Adrenal gland (tissue), 12 donors: ENCODE data around the gene DSCAML1. TPM values are rescaled to one million over a fixed set of nuclear protein-coding genes. Genes with fewer than 3 reads are reported as not detected.

Experiments
- DNase-seq, 7 donors: peaks; one replicate each; pipeline ENCODE4 v3.0.0-alpha.2; 2019 to 2020
- H3K27ac ChIP-seq, 5 donors: fragments of 200-600 bp; sonication (generic) in 4 of 5; 1 replicate in 3 of 5; 2 replicates in 2 of 5; pipeline versions ENCODE4 v1.5.1 to v1.8.0; 2016 to 2020; ENCODE audit warnings: mild to moderate bottlenecking in 1 of 5
- H3K27me3 ChIP-seq: fragments of 200-600 bp; 2 replicates; pipeline ENCODE4 v1.8.0; 2021
- H3K36me3 ChIP-seq, 2 donors: fragments of 200-600 bp; replicated peaks in 1 of 2; 1 replicate in 1 of 2; 2 replicates in 1 of 2; pipeline versions ENCODE4 v1.5.1 to v1.8.0; 2018 to 2022
- H3K4me1 ChIP-seq, 2 donors: fragments of 200-600 bp; replicated peaks in 1 of 2; 1 replicate in 1 of 2; 2 replicates in 1 of 2; pipeline versions ENCODE4 v1.5.1 to v1.8.0; 2018 to 2021
- H3K4me3 ChIP-seq, 4 donors: fragments of 200-600 bp; sonication (generic) in 3 of 4; one replicate each; pipeline ENCODE4 v1.5.1; 2016 to 2018
- H3K9me3 ChIP-seq, 3 donors: fragments of 200-600 bp; sonication (generic) in 1 of 3; replicated peaks in 1 of 3; 1 replicate in 2 of 3; 2 replicates in 1 of 3; pipeline versions ENCODE4 v1.5.1 to v1.8.0; 2016 to 2021
- POLR2A ChIP-seq, 2 donors: fragments of 450-650 bp; IDR thresholded peaks; one replicate each; pipeline ENCODE4 v1.6.1; 2017; ENCODE audit warnings: antibody characterized with exemption in 2 of 2, mild to moderate bottlenecking in 2 of 2, moderate library complexity in 1 of 2
- WGBS, 4 donors: extraction: QIAGEN DNeasy Blood & Tissue Kit in 2 of 4; methylation state at CpG; one replicate each; pipeline versions ENCODE4 v1.1.5 to v1.1.7; 2013 to 2017; 5-methylcytosine and 5-hydroxymethylcytosine counted together
- intact Hi-C, 2 donors: fragments of 100-400 bp; cut with DNase I; formaldehyde crosslinking; loops; one replicate each; pipeline versions ENCODE4 v1.14.1 to v1.15.0; 2022 to 2023
- polyA plus RNA-seq, 3 donors: library from polyadenylated mRNA; stranded (reverse); fragments of 200-250 nt in 2 of 3; fragments of 350-450 nt in 1 of 3; fragmentation: Illumina TruSeq in 1 of 3; extraction: RNeasy Lipid Tissue Mini Kit (QIAGEN cat#74804) in 1 of 3; gene quantifications; one replicate each; pipeline ENCODE4 v1.2.3, GENCODE V29; 2013 to 2014
- total RNA-seq, 9 donors: library from RNA; depleted of rRNA in 4 of 9; stranded (reverse); fragments of >200 nt in 4 of 9; fragments of 120-200 nt in 1 of 9; fragmentation: NEBNext Ultra II Directional in 1 of 9; extraction: Animal tissue kit (Norgen Biotek cat#: 25700) in 1 of 9; gene quantifications; one replicate each; pipeline versions ENCODE4 v1.1.0 to v1.2.4, GENCODE V29; 2013 to 2023
- TF ChIP-seq, protein P1 (sequence below), 6 experiments: fragments of 450-650 bp in 4 of 6; fragments of 200-600 bp in 2 of 6; sonication (generic) in 1 of 6; IDR thresholded peaks; 1 replicate in 5 of 6; 2 replicates in 1 of 6; pipeline versions ENCODE4 v1.5.1 to v1.8.0; 2016 to 2021; ENCODE audit warnings: antibody characterized with exemption in 6 of 6, mild to moderate bottlenecking in 2 of 6, moderate library complexity in 1 of 6
- donor health status: healthy with polysubstance abuse.
- donor health status: Bipolar disorder and iron deficiency.
- donor health status: DM: yes; HTN: yes; CAD: no.
- donor health status: DM: no; HTN: no; CAD: no.
- donor health status: DM: no; HTN: no; CAD: no.
- donor health status: DM: yes; HTN: yes; CAD: no.

DSCAML1 gene
- total and polyA plus RNA-seq, 12 donors, result 0.09 to 1.9 (median 0.55) TPM; not detected in 1

DNA sequence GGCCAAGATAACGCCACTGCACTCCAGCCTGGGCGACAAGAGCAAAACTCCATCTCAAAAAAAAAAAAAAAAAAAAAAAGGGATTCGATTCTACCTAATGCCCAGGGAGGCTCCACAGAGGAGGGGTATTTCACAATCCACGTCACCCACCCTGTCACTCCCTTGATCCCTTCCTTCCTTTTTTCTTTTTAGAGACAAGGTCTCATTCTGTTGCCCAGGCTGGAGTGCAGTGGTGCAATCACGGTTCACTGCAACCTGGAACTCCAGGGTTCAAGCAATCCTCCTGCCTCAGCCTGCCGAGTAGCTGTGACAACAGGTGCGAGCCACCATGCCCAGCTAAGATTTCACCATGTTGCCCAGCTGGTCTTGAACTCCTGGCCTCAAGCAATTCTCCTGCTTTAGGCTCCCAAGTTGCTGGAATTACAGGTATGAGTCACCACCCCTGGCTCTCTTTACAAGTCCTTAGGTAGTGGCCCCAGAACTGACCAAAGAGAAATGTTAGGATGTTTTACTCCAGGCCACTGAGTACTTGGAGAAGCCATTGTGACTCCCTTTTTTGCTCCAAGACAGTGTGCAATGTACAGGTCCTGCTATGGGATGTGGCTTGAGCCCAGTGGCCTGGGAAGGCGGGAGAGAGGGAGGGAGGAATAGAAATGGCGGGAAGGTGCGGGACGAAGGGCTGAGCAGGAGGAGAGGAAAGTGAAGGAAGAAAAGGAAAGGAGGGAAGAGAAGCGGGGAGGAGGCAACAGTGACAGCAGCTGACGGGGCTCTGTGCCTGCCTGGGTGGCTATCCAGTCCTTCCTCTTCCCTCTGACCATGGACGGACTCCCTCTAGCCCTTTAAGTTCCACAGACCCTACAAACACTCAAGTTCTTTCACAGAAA, 39.3 kb upstream of the DSCAML1 start:
- Histone ChIP-seq H3K27me3 (no peaks in the 10 kb centered on the region), H3K9me3 (no peaks in the 10 kb centered on the region), H3K36me3 (peaks cover 0 to 23% of the 10 kb centered on the region in 2 donors), H3K4me1 (peaks cover 0 to 9% of the 10 kb centered on the region in 2 donors), H3K4me3 (no peak overlapping the region), H3K27ac (no peak overlapping the region)
- DNase-seq, result peak in 3 of 7 donors; percentile 12 to 49 (median 19)
- TF ChIP-seq, protein P1, sequence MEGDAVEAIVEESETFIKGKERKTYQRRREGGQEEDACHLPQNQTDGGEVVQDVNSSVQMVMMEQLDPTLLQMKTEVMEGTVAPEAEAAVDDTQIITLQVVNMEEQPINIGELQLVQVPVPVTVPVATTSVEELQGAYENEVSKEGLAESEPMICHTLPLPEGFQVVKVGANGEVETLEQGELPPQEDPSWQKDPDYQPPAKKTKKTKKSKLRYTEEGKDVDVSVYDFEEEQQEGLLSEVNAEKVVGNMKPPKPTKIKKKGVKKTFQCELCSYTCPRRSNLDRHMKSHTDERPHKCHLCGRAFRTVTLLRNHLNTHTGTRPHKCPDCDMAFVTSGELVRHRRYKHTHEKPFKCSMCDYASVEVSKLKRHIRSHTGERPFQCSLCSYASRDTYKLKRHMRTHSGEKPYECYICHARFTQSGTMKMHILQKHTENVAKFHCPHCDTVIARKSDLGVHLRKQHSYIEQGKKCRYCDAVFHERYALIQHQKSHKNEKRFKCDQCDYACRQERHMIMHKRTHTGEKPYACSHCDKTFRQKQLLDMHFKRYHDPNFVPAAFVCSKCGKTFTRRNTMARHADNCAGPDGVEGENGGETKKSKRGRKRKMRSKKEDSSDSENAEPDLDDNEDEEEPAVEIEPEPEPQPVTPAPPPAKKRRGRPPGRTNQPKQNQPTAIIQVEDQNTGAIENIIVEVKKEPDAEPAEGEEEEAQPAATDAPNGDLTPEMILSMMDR (IDR thresholded peaks at IDR 0.05), result no peak
- no peak for TF ChIP-seq POLR2A (IDR thresholded peaks at IDR 0.05)
- intact Hi-C loops, result loop anchor here in 1 of 2 donors (5.0 kb wide), 1 partner anchor 216 kb away; no protein-coding TSS in a partner anchor
- WGBS, 4 donors, result 74 to 89% (median 79%) methylated on average over 13 to 14 of the region's 14 CpGs

DNA sequence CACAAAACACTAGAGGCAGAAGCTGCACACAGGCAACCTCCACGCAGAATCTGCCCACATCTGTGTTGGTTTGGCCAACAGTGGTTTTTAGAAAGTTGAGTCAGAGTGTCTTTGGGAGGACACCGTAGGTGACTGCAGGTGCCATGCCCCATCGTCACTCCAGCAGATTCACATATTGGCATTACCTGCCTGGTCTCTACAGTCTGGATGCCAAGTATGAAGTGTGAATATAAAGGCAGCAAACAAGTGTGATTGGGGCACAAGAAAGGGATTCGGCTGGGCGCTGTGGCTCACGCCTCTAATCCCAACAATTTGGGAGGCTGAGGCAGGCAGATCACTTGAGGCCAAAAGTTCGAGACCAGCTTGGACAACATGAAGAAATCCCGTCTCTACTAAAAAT, 38.6 kb upstream of the DSCAML1 start:
- TF ChIP-seq, protein P1 (IDR thresholded peaks at IDR 0.05), result no peak
- TF ChIP-seq POLR2A (IDR thresholded peaks at IDR 0.05), result no peak
- no peaks in the 10 kb centered on the region for H3K9me3 ChIP-seq
- intact Hi-C loops, result loop anchor here in 1 of 2 donors (5.0 kb wide), 1 partner anchor 217 kb away; no protein-coding TSS in a partner anchor
- H3K27me3 ChIP-seq, result no peaks in the 10 kb centered on the region
- DNase-seq, result peak in 3 of 7 donors; percentile 8 to 39 (median 11)
- H3K36me3 ChIP-seq, result peaks cover 0 to 23% of the 10 kb centered on the region in 2 donors
- no peak overlapping the region for H3K4me3 ChIP-seq
- WGBS, 4 donors, result 86 to 99% (median 92%) methylated on average over 7 to 8 of the region's 8 CpGs
- peaks cover 0 to 9% of the 10 kb centered on the region in 2 donors for H3K4me1 ChIP-seq
- no peak overlapping the region for H3K27ac ChIP-seq

DNA sequence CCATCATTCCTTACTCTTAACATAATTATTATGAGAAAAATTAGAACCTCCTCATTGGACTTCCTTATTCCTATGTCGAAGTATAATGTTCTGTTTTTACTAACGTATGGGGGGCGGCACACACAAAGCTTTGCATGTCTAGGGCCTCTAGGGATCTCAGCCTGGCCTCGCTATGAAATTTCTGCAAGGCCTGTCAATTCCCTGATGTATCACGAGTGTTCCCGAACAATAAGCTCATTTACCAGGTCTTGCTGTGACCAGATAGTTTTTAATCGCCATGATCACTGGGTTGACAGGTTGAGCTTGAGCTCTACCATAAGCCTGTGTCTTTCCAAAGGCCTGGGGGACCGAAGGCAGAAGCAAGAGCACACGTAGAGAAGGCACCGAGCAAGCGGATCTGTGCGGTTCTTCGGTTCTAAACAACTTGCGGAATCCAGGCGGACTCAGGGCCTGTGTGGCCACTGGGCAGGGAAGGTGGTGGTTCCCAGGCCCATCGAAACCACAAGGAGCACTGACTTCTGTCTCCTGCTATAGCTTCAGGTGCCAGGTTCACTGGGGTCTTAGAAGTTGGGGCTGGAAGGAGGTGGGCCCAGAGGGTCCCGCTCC, 37.9 kb upstream of the DSCAML1 start:
- intact Hi-C loops, result loop anchor here in 1 of 2 donors (5.0 kb wide), 1 partner anchor 217 kb away; no protein-coding TSS in a partner anchor
- no peaks in the 10 kb centered on the region for H3K27me3 ChIP-seq
- no peak overlapping the region for H3K27ac ChIP-seq
- DNase-seq, result peak in 3 of 7 donors; percentile 4 to 45 (median 15)
- H3K9me3 ChIP-seq, result no peaks in the 10 kb centered on the region
- 90 to 95% (median 94%) methylated on average over 14 to 17 of the region's 17 CpGs for WGBS, 4 donors
- H3K4me3 ChIP-seq, result no peak overlapping the region
- TF ChIP-seq, protein P1 (IDR thresholded peaks at IDR 0.05), result no peak
- TF ChIP-seq POLR2A (IDR thresholded peaks at IDR 0.05), result no peak
- H3K4me1 ChIP-seq, result peaks cover 0 to 9% of the 10 kb centered on the region in 2 donors
- H3K36me3 ChIP-seq, result peaks cover 0 to 18% of the 10 kb centered on the region in 2 donors
